Measurements from ENCODE around the gene CTSF. TPM values are rescaled to one million over a fixed set of nuclear protein-coding genes. Genes with fewer than 3 reads are reported as not detected.

Gene CTSF
- total and polyA plus RNA-seq, 3 donors from 2014 or later = 125 to 242 (median 164) TPM

DNA sequence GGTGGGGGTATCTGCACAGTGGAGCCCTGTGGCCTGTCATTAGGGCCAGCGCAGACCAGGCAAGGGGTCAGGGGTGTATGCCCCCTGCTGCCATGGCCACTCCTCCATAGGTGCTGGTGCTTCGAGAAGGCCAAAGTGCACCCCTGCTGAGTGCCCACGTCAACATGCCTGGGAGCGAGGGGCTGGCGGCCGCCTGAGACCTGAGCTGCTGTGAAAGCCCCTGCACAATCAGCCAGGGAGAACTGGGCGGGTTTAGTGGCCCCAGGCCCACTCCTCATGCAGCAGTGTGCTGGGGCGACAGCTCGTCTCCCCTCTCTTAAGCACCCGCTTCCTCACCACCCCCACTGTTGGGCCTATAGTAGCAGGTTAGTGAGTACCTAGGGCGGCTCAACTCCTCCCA, 36.6 kb downstream of the CTSF start:
- WGBS, 2 donors = 91 to 96% methylated on average over 8 to 11 of the region's 11 CpGs
- DNase-seq = no peak
- no peak overlapping the region for H3K4me3 ChIP-seq
- no peaks in the 10 kb centered on the region for H3K36me3 ChIP-seq (ENCODE audit: low read depth, missing control alignments)
- no peak overlapping the region for H3K27ac ChIP-seq
- intact Hi-C loops (cut with DNase I; ENCODE audit: low total_unique reads) = no loop called here
- TF ChIP-seq POLR2A (IDR thresholded peaks at IDR 0.05) = no peak
- TF ChIP-seq, protein P1, sequence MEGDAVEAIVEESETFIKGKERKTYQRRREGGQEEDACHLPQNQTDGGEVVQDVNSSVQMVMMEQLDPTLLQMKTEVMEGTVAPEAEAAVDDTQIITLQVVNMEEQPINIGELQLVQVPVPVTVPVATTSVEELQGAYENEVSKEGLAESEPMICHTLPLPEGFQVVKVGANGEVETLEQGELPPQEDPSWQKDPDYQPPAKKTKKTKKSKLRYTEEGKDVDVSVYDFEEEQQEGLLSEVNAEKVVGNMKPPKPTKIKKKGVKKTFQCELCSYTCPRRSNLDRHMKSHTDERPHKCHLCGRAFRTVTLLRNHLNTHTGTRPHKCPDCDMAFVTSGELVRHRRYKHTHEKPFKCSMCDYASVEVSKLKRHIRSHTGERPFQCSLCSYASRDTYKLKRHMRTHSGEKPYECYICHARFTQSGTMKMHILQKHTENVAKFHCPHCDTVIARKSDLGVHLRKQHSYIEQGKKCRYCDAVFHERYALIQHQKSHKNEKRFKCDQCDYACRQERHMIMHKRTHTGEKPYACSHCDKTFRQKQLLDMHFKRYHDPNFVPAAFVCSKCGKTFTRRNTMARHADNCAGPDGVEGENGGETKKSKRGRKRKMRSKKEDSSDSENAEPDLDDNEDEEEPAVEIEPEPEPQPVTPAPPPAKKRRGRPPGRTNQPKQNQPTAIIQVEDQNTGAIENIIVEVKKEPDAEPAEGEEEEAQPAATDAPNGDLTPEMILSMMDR (IDR thresholded peaks at IDR 0.05) = no peak
- H3K9me3 ChIP-seq = no peaks in the 10 kb centered on the region
- no peaks in the 10 kb centered on the region for H3K4me1 ChIP-seq
- no peaks in the 10 kb centered on the region for H3K27me3 ChIP-seq

- DNase-seq = no peak
- intact Hi-C loops (cut with DNase I; ENCODE audit: low total_unique reads) = no loop called here
- Histone ChIP-seq H3K9me3 (no peaks in the 10 kb centered on the region), H3K27ac (no peak overlapping the region), H3K4me1 (no peaks in the 10 kb centered on the region), H3K4me3 (no peak overlapping the region), H3K27me3 (no peaks in the 10 kb centered on the region), H3K36me3 (ENCODE audit: low read depth, missing control alignments) (no peaks in the 10 kb centered on the region)
- no peak for TF ChIP-seq POLR2A (IDR thresholded peaks at IDR 0.05)
- TF ChIP-seq, protein P1 (IDR thresholded peaks at IDR 0.05) = no peak
- WGBS, 2 donors = 87 to 98% methylated on average over 5 to 10 of the region's 10 CpGs
These were observed 37.3 kb downstream of the CTSF start for GRCh38 chr11:66530927-66531709.

DNA sequence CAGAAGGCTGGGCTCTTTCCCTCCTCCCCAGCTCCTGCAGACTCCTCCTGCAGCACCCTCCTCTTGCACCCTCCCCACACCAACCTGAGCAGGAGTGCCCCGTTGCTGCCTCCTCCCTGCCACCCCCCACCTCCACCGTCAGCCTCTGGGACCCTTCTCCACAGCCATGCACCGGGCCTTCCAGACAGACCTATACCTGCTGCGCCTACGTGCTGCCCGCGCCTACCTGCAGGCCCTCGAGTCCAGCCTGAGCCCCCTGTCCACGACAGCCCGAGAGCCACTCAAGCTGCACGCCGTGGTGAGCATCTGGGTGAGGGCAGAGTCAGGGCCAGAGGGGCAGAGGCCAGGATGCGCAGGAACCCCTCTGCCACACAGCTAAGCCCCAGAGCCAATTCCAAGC, 38.8 kb downstream of the CTSF start:
- no peak overlapping the region for H3K27ac ChIP-seq
- intact Hi-C loops (cut with DNase I; ENCODE audit: low total_unique reads) = no loop called here
- no peak for TF ChIP-seq POLR2A (IDR thresholded peaks at IDR 0.05)
- TF ChIP-seq, protein P1 (IDR thresholded peaks at IDR 0.05) = no peak
- no peaks in the 10 kb centered on the region for H3K4me1 ChIP-seq
- no peak for DNase-seq
- WGBS, 2 donors = 91 to 94% methylated on average over 12 to 13 of the region's 13 CpGs
- H3K36me3 ChIP-seq (ENCODE audit: low read depth, missing control alignments) = no peaks in the 10 kb centered on the region
- no peak overlapping the region for H3K4me3 ChIP-seq
- H3K9me3 ChIP-seq = no peaks in the 10 kb centered on the region
- no peaks in the 10 kb centered on the region for H3K27me3 ChIP-seq

GRCh38 chr11:66529069-66529468, 39.3 kb downstream of the CTSF start:
- TF ChIP-seq POLR2A (IDR thresholded peaks at IDR 0.05) = no peak
- TF ChIP-seq, protein P1 (IDR thresholded peaks at IDR 0.05) = no peak
- intact Hi-C loops (cut with DNase I; ENCODE audit: low total_unique reads) = no loop called here
- Histone ChIP-seq H3K27me3 (no peaks in the 10 kb centered on the region), H3K36me3 (ENCODE audit: low read depth, missing control alignments) (no peaks in the 10 kb centered on the region), H3K27ac (no peak overlapping the region), H3K4me3 (no peak overlapping the region), H3K4me1 (no peaks in the 10 kb centered on the region), H3K9me3 (no peaks in the 10 kb centered on the region)
- 82 to 84% methylated on average over 10 of the region's 10 CpGs for whole genome bisulfite sequencing, 2 donors
- no peak for DNase-seq
